ENCODE data around the gene RAD50. TPM values are rescaled to one million over a fixed set of nuclear protein-coding genes. Genes with fewer than 3 reads are reported as not detected.
"Not testable (repeated sequence)": the region's sequence is repeated elsewhere in the genome, so short reads cannot be mapped to it uniquely, and the experiment has no call there.

RAD50 gene
- total and polyA plus RNA-seq, 4 experiments from 2014 or later: 6.9 to 36.2 (median 34.2) TPM

- peaks cover 0 to 11% of the 10 kb centered on the region in 2 donors for H3K36me3 Mint-ChIP-seq
- H3K9me3 Mint-ChIP-seq: peaks cover 0 to 5% (median 0%) of the 10 kb centered on the region in 8 donors
- peak overlapping the region; percentile 69 for H3K27ac ChIP-seq (ENCODE audit: low read depth, low read length)
- peaks cover 10% of the 10 kb centered on the region for H3K36me3 ChIP-seq (ENCODE audit: insufficient read depth, low read length)
- no peaks in the 10 kb centered on the region for H3K9me3 ChIP-seq (ENCODE audit: control insufficient read depth in 1 of 2, low read length in 2 of 2)
- CTCF ChIA-PET (ENCODE audit: partially characterized antibody): interaction anchor here (0.9 to 1.4 kb wide), 3 partner anchors 27 to 136 kb away, joined by 3 to 10 read pairs (median 3); no protein-coding TSS in a partner anchor
- H3K27ac Mint-ChIP-seq: peak overlapping the region; percentile 94 to 98 (median 96)
- H3K4me3 ChIP-seq (ENCODE audit: low read length in 2 of 2): peak overlapping the region; percentile 43 to 64
- H3K4me1 Mint-ChIP-seq: peaks cover 18 to 35% (median 26%) of the 10 kb centered on the region in 4 donors
- intact Hi-C loops (cut with micrococcal nuclease): loop anchor here (1.0 to 10.0 kb wide), 2 partner anchors 30 to 179 kb away; partner anchors contain the start of gene KIF3A
- DNase-seq: no peak
- POLR2A ChIA-PET (ENCODE audit: partially characterized antibody): interaction anchor here (0.7 to 1.9 kb wide), 16 partner anchors 10 to 495 kb away, joined by 3 to 14 read pairs (median 5); partner anchors contain the start of genes AFF4, CCNI2, GDF9 and HSPA4
- H3K27me3 ChIP-seq (ENCODE audit: insufficient read depth, low read length): no peaks in the 10 kb centered on the region
- H3K4me1 ChIP-seq (ENCODE audit: insufficient read depth, low read length): peaks cover 40% of the 10 kb centered on the region
- H3K27me3 Mint-ChIP-seq: no peaks in the 10 kb centered on the region
- H3K4me3 Mint-ChIP-seq: peak overlapping the region; percentile 93 to 99 (median 96)
Measured at GRCh38 chr5:132556153-132556762, 519 bp upstream of the RAD50 start.

GRCh38 chr5:132557478-132558172, 848 bp downstream of the RAD50 start:
- H3K9me3 ChIP-seq (ENCODE audit: control insufficient read depth in 1 of 2, low read length in 2 of 2): no peaks in the 10 kb centered on the region
- ChIA-PET CTCF (ENCODE audit: partially characterized antibody) (interaction anchor here (1.4 kb wide), 1 partner anchor 31 kb away, joined by 10 read pairs; no protein-coding TSS in a partner anchor), POLR2A (ENCODE audit: partially characterized antibody) (interaction anchor here (0.5 to 1.9 kb wide), 16 partner anchors 8 to 1617 kb away, joined by 3 to 14 read pairs (median 4); partner anchors contain the start of genes CCNI2, GDF9, HSPA4 and IRF1)
- Mint-ChIP-seq H3K4me3 (peak overlapping the region; percentile 93 to 99 (median 96)), H3K36me3 (peaks cover 0 to 11% of the 10 kb centered on the region in 2 donors), H3K4me1 (peaks cover 18 to 35% (median 26%) of the 10 kb centered on the region in 4 donors), H3K27ac (peak overlapping the region; percentile 94 to 98 (median 96)), H3K27me3 (no peaks in the 10 kb centered on the region), H3K9me3 (peaks cover 0 to 5% (median 0%) of the 10 kb centered on the region in 8 donors)
- peaks cover 10% of the 10 kb centered on the region for H3K36me3 ChIP-seq (ENCODE audit: insufficient read depth, low read length)
- intact Hi-C loops (cut with micrococcal nuclease): loop anchor here (10.0 kb wide), 1 partner anchor 177 kb away; the partner anchor contains the start of gene KIF3A
- no peak for DNase-seq
- no peaks in the 10 kb centered on the region for H3K27me3 ChIP-seq (ENCODE audit: insufficient read depth, low read length)
- H3K27ac ChIP-seq (ENCODE audit: low read depth, low read length): peak overlapping the region; percentile 69
- peaks cover 46% of the 10 kb centered on the region for H3K4me1 ChIP-seq (ENCODE audit: insufficient read depth, low read length)
- peak overlapping the region; percentile 43 to 64 for H3K4me3 ChIP-seq (ENCODE audit: low read length in 2 of 2)

- Histone ChIP-seq H3K4me3 (ENCODE audit: low read length in 2 of 2) (no peak overlapping the region), H3K36me3 (ENCODE audit: insufficient read depth, low read length) (peaks cover 10% of the 10 kb centered on the region), H3K4me1 (ENCODE audit: insufficient read depth, low read length) (peaks cover 46% of the 10 kb centered on the region), H3K9me3 (ENCODE audit: control insufficient read depth in 1 of 2, low read length in 2 of 2) (no peaks in the 10 kb centered on the region), H3K27me3 (ENCODE audit: insufficient read depth, low read length) (no peaks in the 10 kb centered on the region), H3K27ac (ENCODE audit: low read depth, low read length) (no peak overlapping the region)
- peaks cover 0 to 11% of the 10 kb centered on the region in 2 donors for H3K36me3 Mint-ChIP-seq
- ChIA-PET POLR2A (ENCODE audit: partially characterized antibody) (interaction anchor here (0.7 kb wide), 1 partner anchor 188 kb away, joined by 3 read pairs; the partner anchor contains the start of gene CCNI2), CTCF (ENCODE audit: partially characterized antibody) (interaction anchor here (0.8 kb wide), 1 partner anchor 190 kb away, joined by 3 read pairs; the partner anchor contains the start of gene SLC22A5)
- H3K27me3 Mint-ChIP-seq: no peaks in the 10 kb centered on the region
- intact Hi-C loops (cut with micrococcal nuclease): loop anchor here (1.0 to 10.0 kb wide), 2 partner anchors 47 to 175 kb away; partner anchors contain the start of gene KIF3A
- no peak for DNase-seq
- peaks cover 18 to 35% (median 26%) of the 10 kb centered on the region in 4 donors for H3K4me1 Mint-ChIP-seq
- peak overlapping the region in 3 of 8 donors; percentile 24 to 66 (median 51) for H3K4me3 Mint-ChIP-seq
- peak overlapping the region in 1 of 7 donors; percentile 37 for H3K27ac Mint-ChIP-seq
- H3K9me3 Mint-ChIP-seq: peaks cover 0 to 5% (median 0%) of the 10 kb centered on the region in 8 donors
Measured at GRCh38 chr5:132559383-132560060, 2.7 kb downstream of the RAD50 start.

GRCh38 chr5:132561601-132562000, 4.8 kb downstream of the RAD50 start:
- Mint-ChIP-seq H3K27ac (no peak overlapping the region), H3K4me3 (no peak overlapping the region), H3K27me3 (no peaks in the 10 kb centered on the region), H3K4me1 (peaks cover 16 to 38% (median 26%) of the 10 kb centered on the region in 4 donors), H3K36me3 (peaks cover 4 to 15% of the 10 kb centered on the region in 2 donors), H3K9me3 (peaks cover 0 to 9% (median 4%) of the 10 kb centered on the region in 8 donors)
- POLR2A ChIA-PET (ENCODE audit: partially characterized antibody): no interaction called here
- Histone ChIP-seq H3K9me3 (ENCODE audit: control insufficient read depth in 1 of 2, low read length in 2 of 2) (no peaks in the 10 kb centered on the region), H3K4me3 (ENCODE audit: low read length in 2 of 2) (no peak overlapping the region), H3K27me3 (ENCODE audit: insufficient read depth, low read length) (no peaks in the 10 kb centered on the region), H3K36me3 (ENCODE audit: insufficient read depth, low read length) (peaks cover 16% of the 10 kb centered on the region), H3K27ac (ENCODE audit: low read depth, low read length) (no peak overlapping the region), H3K4me1 (ENCODE audit: insufficient read depth, low read length) (peaks cover 40% of the 10 kb centered on the region)
- intact Hi-C loops (cut with micrococcal nuclease): no loop called here
- DNase-seq: no peak
- CTCF ChIA-PET (ENCODE audit: partially characterized antibody): interaction anchor here (1.2 to 2.1 kb wide), 2 partner anchors 10 to 34 kb away, joined by 3 to 5 read pairs; no protein-coding TSS in a partner anchor

GRCh38 chr5:132564555-132564954, 7.8 kb downstream of the RAD50 start:
- H3K27me3 Mint-ChIP-seq; H3K27ac ChIP-seq (ENCODE audit: low read depth, low read length); H3K9me3 Mint-ChIP-seq; POLR2A ChIA-PET (ENCODE audit: partially characterized antibody); H3K4me3 Mint-ChIP-seq; CTCF ChIA-PET (ENCODE audit: partially characterized antibody); H3K4me3 ChIP-seq (ENCODE audit: low read length in 2 of 2); DNase-seq; H3K27me3 ChIP-seq (ENCODE audit: insufficient read depth, low read length); intact Hi-C loops (cut with micrococcal nuclease); H3K27ac Mint-ChIP-seq; H3K9me3 ChIP-seq (ENCODE audit: control insufficient read depth in 1 of 2, low read length in 2 of 2): not testable (repeated sequence)
- Histone ChIP-seq H3K36me3 (ENCODE audit: insufficient read depth, low read length) (peaks cover 15% of the 10 kb centered on the region), H3K4me1 (ENCODE audit: insufficient read depth, low read length) (peaks cover 18% of the 10 kb centered on the region)
- Mint-ChIP-seq H3K36me3 (peaks cover 25 to 28% of the 10 kb centered on the region in 2 donors), H3K4me1 (peaks cover 3 to 19% (median 13%) of the 10 kb centered on the region in 4 donors)

- Mint-ChIP-seq H3K4me3 (no peak overlapping the region), H3K36me3 (peaks cover 31 to 34% of the 10 kb centered on the region in 2 donors), H3K27me3 (no peaks in the 10 kb centered on the region), H3K27ac (peak overlapping the region in 1 of 7 donors; percentile 10), H3K4me1 (peaks cover 7 to 23% (median 13%) of the 10 kb centered on the region in 4 donors), H3K9me3 (peaks cover 0 to 9% (median 4%) of the 10 kb centered on the region in 8 donors)
- intact Hi-C loops (cut with micrococcal nuclease): no loop called here
- no peak overlapping the region for H3K27ac ChIP-seq (ENCODE audit: low read depth, low read length)
- ChIA-PET POLR2A (ENCODE audit: partially characterized antibody) (interaction anchor here (1.3 kb wide), 1 partner anchor 9 kb away, joined by 4 read pairs; the partner anchor contains the start of gene RAD50), CTCF (ENCODE audit: partially characterized antibody) (interaction anchor here (1.1 kb wide), 1 partner anchor 40 kb away, joined by 3 read pairs; no protein-coding TSS in a partner anchor)
- peaks cover 7% of the 10 kb centered on the region for H3K36me3 ChIP-seq (ENCODE audit: insufficient read depth, low read length)
- H3K27me3 ChIP-seq (ENCODE audit: insufficient read depth, low read length): no peaks in the 10 kb centered on the region
- H3K9me3 ChIP-seq (ENCODE audit: control insufficient read depth in 1 of 2, low read length in 2 of 2): no peaks in the 10 kb centered on the region
- peaks cover 2% of the 10 kb centered on the region for H3K4me1 ChIP-seq (ENCODE audit: insufficient read depth, low read length)
- no peak overlapping the region for H3K4me3 ChIP-seq (ENCODE audit: low read length in 2 of 2)
- no peak for DNase-seq
Measured at GRCh38 chr5:132566657-132567056, 9.9 kb downstream of the RAD50 start.

Measured in CD4-positive, alpha-beta memory T cell (primary cell).